SHP77 (cell line): Measurements from ENCODE around the gene CERK.
A peak's percentile ranks its signal among the peaks of the same experiment; 100 is the strongest.

Source experiments
- DNase-seq, 2 experiments: peaks; one replicate each; lab custom pipeline; 2025; lab: John Stamatoyannopoulos, UW

Gene CERK

GRCh38 chr22:46662226-46662625, 75.8 kb downstream of the CERK start:
- no peak for DNase-seq

GRCh38 chr22:46661221-46661851, 76.7 kb downstream of the CERK start:
- peak; percentile 91 to 92 for DNase-seq

GRCh38 chr22:46660604-46661201, 77.3 kb downstream of the CERK start:
- DNase-seq, result peak; percentile 87 to 90

GRCh38 chr22:46659791-46660186, 78.3 kb downstream of the CERK start:
- no peak for DNase-seq

GRCh38 chr22:46659059-46659790, 78.8 kb downstream of the CERK start:
- DNase-seq, result no peak

- no peak for DNase-seq
These were observed 79.8 kb downstream of the CERK start for GRCh38 chr22:46657996-46658947.

GRCh38 chr22:46657655-46657953, 80.4 kb downstream of the CERK start:
- no peak for DNase-seq

- DNase-seq, result no peak
These were observed 81.0 kb downstream of the CERK start for GRCh38 chr22:46656856-46657654.

GRCh38 chr22:46655861-46656608, 82.0 kb downstream of the CERK start:
- DNase-seq, result no peak

GRCh38 chr22:46654927-46655595, 83.0 kb downstream of the CERK start:
- DNase-seq, result no peak

- DNase-seq, result no peak
These were observed 83.6 kb downstream of the CERK start for GRCh38 chr22:46654426-46654825.

GRCh38 chr22:46653596-46653995, 84.5 kb downstream of the CERK start:
- no peak for DNase-seq

GRCh38 chr22:46652847-46653331, 85.2 kb downstream of the CERK start:
- peak; percentile 82 to 88 for DNase-seq

GRCh38 chr22:46652081-46652846, 85.8 kb downstream of the CERK start:
- no peak for DNase-seq

GRCh38 chr22:46651316-46651715, 86.7 kb downstream of the CERK start:
- DNase-seq, result peak; percentile 43 to 72

- DNase-seq, result no peak
These were observed 87.8 kb downstream of the CERK start for GRCh38 chr22:46650078-46650810.

GRCh38 chr22:46649141-46650077, 88.6 kb downstream of the CERK start:
- DNase-seq, result peak; percentile 95 to 96
